SK-N-SH (cell line): ENCODE data around the gene ORC4. TPM values are rescaled to one million over a fixed set of nuclear protein-coding genes. Genes with fewer than 3 reads are reported as not detected.

Experiments used
- CTCF ChIA-PET: fragments of 300-600, 350-600 bp; formaldehyde crosslinking; extraction: SDS; loops from one replicate; lab custom pipeline; 2021; lab: Yijun Ruan, JAX
- POLR2A ChIA-PET: fragments of 350-600 bp; sonication (Branson Sonifier 250); formaldehyde crosslinking; extraction: SDS; loops from one replicate; lab custom pipeline; 2020; ENCODE audit warnings: antibody characterized with exemption, inconsistent platforms; lab: Yijun Ruan, JAX
- DNase-seq: peaks from one replicate; pipeline ENCODE4 v3.0.0; 2012
- H2AFZ ChIP-seq: fragments of 200-600 bp; sonication (generic); 2 replicates; pipeline ENCODE4 v1.8.1; 2016; ENCODE audit warnings: antibody characterized with exemption, mild to moderate bottlenecking, low read depth
- H3F3A ChIP-seq: fragments of 200-600 bp; sonication (generic); replicated peaks from 2 replicates; pipeline ENCODE3; 2016; ENCODE audit warnings: antibody characterized with exemption, mild to moderate bottlenecking; ENCODE audit not compliant: insufficient read depth
- H3K27ac ChIP-seq, 2 experiments: fragments of 200-500 bp in 1 of 2; fragments of 200-600 bp in 1 of 2; sonication (Bioruptor generic) in 1 of 2; sonication (generic), shearing (Covaris generic) in 1 of 2; 2 replicates each; pipeline versions ENCODE4 v1.5.1 to v1.6.1; 2014 to 2016; ENCODE audit warnings: low read depth in 2 of 2, inconsistent platforms in 1 of 2, low read length in 1 of 2, mild to moderate bottlenecking in 1 of 2, mixed read lengths in 1 of 2
- H3K27me3 ChIP-seq: fragments of 200-600 bp; sonication (generic), shearing (Covaris generic); 2 replicates; pipeline ENCODE4 v1.6.1; 2016; ENCODE audit warnings: mixed run types; ENCODE audit not compliant: insufficient read depth
- H3K36me3 ChIP-seq, 2 experiments: fragments of 200-500 bp in 1 of 2; fragments of 200-600 bp in 1 of 2; sonication (Bioruptor generic) in 1 of 2; sonication (generic) in 1 of 2; replicated peaks in 1 of 2; 2 replicates each; pipeline versions ENCODE3 to v1.5.1; 2014 to 2016; ENCODE audit warnings: low read length in 1 of 2, mild to moderate bottlenecking in 1 of 2; ENCODE audit not compliant: insufficient read depth in 2 of 2, control insufficient read depth in 1 of 2
- H3K4me1 ChIP-seq, 2 experiments: fragments of 200-500 bp in 1 of 2; fragments of 200-600 bp in 1 of 2; sonication (Bioruptor generic) in 1 of 2; sonication (generic), shearing (Covaris generic) in 1 of 2; 2 replicates each; pipeline versions ENCODE4 v1.5.1 to v1.6.1; 2014 to 2016; ENCODE audit warnings: low read depth in 1 of 2, low read length in 1 of 2, mixed run types in 1 of 2; ENCODE audit not compliant: insufficient read depth in 2 of 2, control insufficient read depth in 1 of 2
- H3K4me2 ChIP-seq: fragments of 200-600 bp; sonication (generic), shearing (Covaris generic); 2 replicates; pipeline ENCODE4 v1.6.1; 2017; ENCODE audit warnings: mixed run types
- H3K4me3 ChIP-seq, 2 experiments: fragments of 200-500 bp in 1 of 2; fragments of 200-600 bp in 1 of 2; sonication (Bioruptor generic) in 1 of 2; sonication (generic), shearing (Covaris generic) in 1 of 2; 2 replicates each; pipeline versions ENCODE4 v1.5.1 to v1.8.1; 2014 to 2016; ENCODE audit warnings: low read depth in 2 of 2, inconsistent platforms in 1 of 2, low read length in 1 of 2, mild to moderate bottlenecking in 1 of 2, mixed read lengths in 1 of 2, moderate library complexity in 1 of 2
- H3K79me2 ChIP-seq: fragments of 200-600 bp; sonication (generic); 2 replicates; pipeline ENCODE4 v1.8.1; 2017; ENCODE audit warnings: mild to moderate bottlenecking; ENCODE audit not compliant: insufficient read depth
- H3K9ac ChIP-seq: fragments of 200-600 bp; sonication (generic); 2 replicates; pipeline ENCODE4 v1.6.1; 2017; ENCODE audit warnings: mixed run types
- H3K9me2 ChIP-seq: fragments of 200-600 bp; sonication (generic); 2 replicates; pipeline ENCODE4 v1.6.1; 2017; ENCODE audit warnings: mixed run types
- H3K9me3 ChIP-seq: fragments of 200-600 bp; sonication (generic); 2 replicates; pipeline ENCODE4 v1.6.1; 2017; ENCODE audit warnings: mixed run types, mild to moderate bottlenecking, moderate library complexity
- H4K20me1 ChIP-seq: fragments of 200-600 bp; sonication (generic); 2 replicates; pipeline ENCODE4 v1.6.1; 2017; ENCODE audit warnings: mild to moderate bottlenecking, mixed run types; ENCODE audit not compliant: insufficient read depth
- EP300 ChIP-seq, 2 experiments: IDR thresholded peaks; 2 replicates each; pipeline versions ENCODE4 v1.4.0 to v1.6.1; 2012; ENCODE audit warnings: borderline replicate concordance in 1 of 2, low read depth in 1 of 2, low read length in 1 of 2
- FOXM1 ChIP-seq: IDR thresholded peaks from 2 replicates; pipeline ENCODE4 v1.4.0; 2012; ENCODE audit warnings: low read depth, mild to moderate bottlenecking
- IRF3 ChIP-seq: fragments of 150-350 bp; IDR thresholded peaks from 2 replicates; pipeline ENCODE4 v1.6.1; 2016; ENCODE audit warnings: mild to moderate bottlenecking, low read depth, low read length
- JUND ChIP-seq: IDR thresholded peaks from 2 replicates; pipeline ENCODE4 v1.4.0; 2012
- MEF2A ChIP-seq: IDR thresholded peaks from 2 replicates; pipeline ENCODE4 v1.4.0; 2012; ENCODE audit warnings: low read depth, borderline replicate concordance
- MXI1 ChIP-seq: IDR thresholded peaks from 2 replicates; pipeline ENCODE4 v1.6.1; 2012; ENCODE audit warnings: mild to moderate bottlenecking, low read depth, low read length, improper control_type of control experiment
- NRF1 ChIP-seq: IDR thresholded peaks from 2 replicates; pipeline ENCODE4 v1.6.1; 2012; ENCODE audit warnings: low read depth, mild to moderate bottlenecking, low read length
- POLR2AphosphoS5 ChIP-seq: IDR thresholded peaks from 2 replicates; pipeline ENCODE4 v1.6.1; 2012; ENCODE audit warnings: low read depth, low read length
- RFX5 ChIP-seq: IDR thresholded peaks from 2 replicates; pipeline ENCODE4 v1.6.1; 2012; ENCODE audit warnings: mild to moderate bottlenecking, improper control_type of control experiment, low read length
- SIN3A ChIP-seq: IDR thresholded peaks from 2 replicates; pipeline ENCODE4 v1.6.1; 2012; ENCODE audit warnings: low read depth, mild to moderate bottlenecking, low read length, moderate library complexity, borderline replicate concordance
- SMC3 ChIP-seq: IDR thresholded peaks from 2 replicates; pipeline ENCODE4 v1.6.1; 2012; ENCODE audit warnings: low read depth, low read length, improper control_type of control experiment
- TAF1 ChIP-seq: IDR thresholded peaks from 2 replicates; pipeline ENCODE4 v1.6.1; 2012; ENCODE audit warnings: low read depth, mild to moderate bottlenecking, low read length, moderate library complexity, borderline replicate concordance
- USF2 ChIP-seq: fragments of 150-350 bp; IDR thresholded peaks from 2 replicates; pipeline ENCODE4 v1.6.1; 2017; ENCODE audit warnings: antibody characterized with exemption, low read length, low read depth, borderline replicate concordance
- WGBS: methylation state at CpG from one replicate; pipeline ENCODE4 v1.1.6; 2017; ENCODE audit warnings: low lambda C conversion rate; 5-methylcytosine and 5-hydroxymethylcytosine counted together
- polyA plus RNA-seq, 3 experiments: library from polyadenylated mRNA; depleted of rRNA; stranded (reverse); fragments of >200 nt; gene quantifications; 2 replicates each; pipeline ENCODE4 v1.2.3, GENCODE V29; 2012
- TF ChIP-seq, protein P1 (sequence below): IDR thresholded peaks from 2 replicates; pipeline ENCODE4 v1.4.0; 2012; ENCODE audit warnings: low read depth, borderline replicate concordance
- TF ChIP-seq, protein P2 (sequence below): IDR thresholded peaks from 2 replicates; pipeline ENCODE4; 2012
- TF ChIP-seq, protein P3 (sequence below): IDR thresholded peaks from 2 replicates; pipeline ENCODE4 v1.6.1; 2012; ENCODE audit warnings: mild to moderate bottlenecking, low read depth, low read length, moderate library complexity

The ORC4 gene
- polyA plus RNA-seq, 1 of the 3 experiments (the other 2 are of a cell fraction) = 15.2 TPM

- TF ChIP-seq NRF1 (no peak), MEF2A (no peak), POLR2AphosphoS5 (no peak), TAF1 (no peak), SMC3 (no peak), IRF3 (no peak)
- TF ChIP-seq, protein P1, sequence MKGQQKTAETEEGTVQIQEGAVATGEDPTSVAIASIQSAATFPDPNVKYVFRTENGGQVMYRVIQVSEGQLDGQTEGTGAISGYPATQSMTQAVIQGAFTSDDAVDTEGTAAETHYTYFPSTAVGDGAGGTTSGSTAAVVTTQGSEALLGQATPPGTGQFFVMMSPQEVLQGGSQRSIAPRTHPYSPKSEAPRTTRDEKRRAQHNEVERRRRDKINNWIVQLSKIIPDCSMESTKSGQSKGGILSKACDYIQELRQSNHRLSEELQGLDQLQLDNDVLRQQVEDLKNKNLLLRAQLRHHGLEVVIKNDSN = no peak
Observed at GRCh38 chr2:148048475-148049221, 28.1 kb upstream of the ORC4 start (continued).

- Histone ChIP-seq H3F3A (no peaks in the 10 kb centered on the region), H4K20me1 (no peaks in the 10 kb centered on the region), H3K27me3 (no peaks in the 10 kb centered on the region)
- 100% methylated on average over 1 of the region's 1 CpG for WGBS
- TF ChIP-seq, protein P2, sequence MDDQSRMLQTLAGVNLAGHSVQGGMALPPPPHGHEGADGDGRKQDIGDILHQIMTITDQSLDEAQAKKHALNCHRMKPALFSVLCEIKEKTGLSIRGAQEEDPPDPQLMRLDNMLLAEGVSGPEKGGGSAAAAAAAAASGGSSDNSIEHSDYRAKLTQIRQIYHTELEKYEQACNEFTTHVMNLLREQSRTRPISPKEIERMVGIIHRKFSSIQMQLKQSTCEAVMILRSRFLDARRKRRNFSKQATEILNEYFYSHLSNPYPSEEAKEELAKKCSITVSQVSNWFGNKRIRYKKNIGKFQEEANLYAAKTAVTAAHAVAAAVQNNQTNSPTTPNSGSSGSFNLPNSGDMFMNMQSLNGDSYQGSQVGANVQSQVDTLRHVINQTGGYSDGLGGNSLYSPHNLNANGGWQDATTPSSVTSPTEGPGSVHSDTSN = no peak
- TF ChIP-seq JUND (no peak), EP300 (IDR thresholded peaks at IDR 0.05; ENCODE audit: borderline replicate concordance in 1 of 2, low read depth in 1 of 2, low read length in 1 of 2) (no peak), MXI1 (no peak), USF2 (no peak), MEF2A (no peak), SIN3A (no peak), RFX5 (no peak), FOXM1 (no peak)
- TF ChIP-seq, protein P3, sequence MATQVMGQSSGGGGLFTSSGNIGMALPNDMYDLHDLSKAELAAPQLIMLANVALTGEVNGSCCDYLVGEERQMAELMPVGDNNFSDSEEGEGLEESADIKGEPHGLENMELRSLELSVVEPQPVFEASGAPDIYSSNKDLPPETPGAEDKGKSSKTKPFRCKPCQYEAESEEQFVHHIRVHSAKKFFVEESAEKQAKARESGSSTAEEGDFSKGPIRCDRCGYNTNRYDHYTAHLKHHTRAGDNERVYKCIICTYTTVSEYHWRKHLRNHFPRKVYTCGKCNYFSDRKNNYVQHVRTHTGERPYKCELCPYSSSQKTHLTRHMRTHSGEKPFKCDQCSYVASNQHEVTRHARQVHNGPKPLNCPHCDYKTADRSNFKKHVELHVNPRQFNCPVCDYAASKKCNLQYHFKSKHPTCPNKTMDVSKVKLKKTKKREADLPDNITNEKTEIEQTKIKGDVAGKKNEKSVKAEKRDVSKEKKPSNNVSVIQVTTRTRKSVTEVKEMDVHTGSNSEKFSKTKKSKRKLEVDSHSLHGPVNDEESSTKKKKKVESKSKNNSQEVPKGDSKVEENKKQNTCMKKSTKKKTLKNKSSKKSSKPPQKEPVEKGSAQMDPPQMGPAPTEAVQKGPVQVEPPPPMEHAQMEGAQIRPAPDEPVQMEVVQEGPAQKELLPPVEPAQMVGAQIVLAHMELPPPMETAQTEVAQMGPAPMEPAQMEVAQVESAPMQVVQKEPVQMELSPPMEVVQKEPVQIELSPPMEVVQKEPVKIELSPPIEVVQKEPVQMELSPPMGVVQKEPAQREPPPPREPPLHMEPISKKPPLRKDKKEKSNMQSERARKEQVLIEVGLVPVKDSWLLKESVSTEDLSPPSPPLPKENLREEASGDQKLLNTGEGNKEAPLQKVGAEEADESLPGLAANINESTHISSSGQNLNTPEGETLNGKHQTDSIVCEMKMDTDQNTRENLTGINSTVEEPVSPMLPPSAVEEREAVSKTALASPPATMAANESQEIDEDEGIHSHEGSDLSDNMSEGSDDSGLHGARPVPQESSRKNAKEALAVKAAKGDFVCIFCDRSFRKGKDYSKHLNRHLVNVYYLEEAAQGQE = no peak
- TF ChIP-seq, all 33 proteins: peak for 0
- H3K27ac ChIP-seq = no peak overlapping the region
- no peak overlapping the region for H3K4me2 ChIP-seq
- H3K79me2 ChIP-seq = peaks cover 4% of the 10 kb centered on the region; the same call in 1 of the 2 replicates
- DNase-seq = no peak
- peaks cover 0 to 3% of the 10 kb centered on the region in 2 experiments for H3K36me3 ChIP-seq
- H3K9ac ChIP-seq = no peak overlapping the region
- POLR2A ChIA-PET = no interaction called here
- CTCF ChIA-PET = interaction anchor here (1.2 kb wide), 1 partner anchor 34 kb away, joined by 4 read pairs; no protein-coding TSS in a partner anchor
- H3K4me3 ChIP-seq = no peak overlapping the region
- H3K9me2 ChIP-seq = no peaks in the 10 kb centered on the region
- no peaks in the 10 kb centered on the region for H3K9me3 ChIP-seq
- no peak overlapping the region for H2AFZ ChIP-seq
- no peaks in the 10 kb centered on the region; a peak in 1 of 4 replicates for H3K4me1 ChIP-seq
Observed at GRCh38 chr2:148046802-148047201, 26.3 kb upstream of the ORC4 start.
